WTC11 (cell line): ENCODE results near the gene RAP1GDS1.

Experiments
- CREM ChIP-seq: sonication (generic); formaldehyde crosslinking; IDR thresholded peaks from 2 replicates; pipeline ENCODE4 v1.8.1; 2022; ENCODE audit warnings: mild to moderate bottlenecking, missing genetic modification reagents, moderate library complexity
- ESRRA ChIP-seq: sonication (generic); formaldehyde crosslinking; IDR thresholded peaks from 2 replicates; pipeline ENCODE4 v1.8.1; 2022; ENCODE audit warnings: mild to moderate bottlenecking, missing genetic modification reagents, borderline replicate concordance
- TEAD1 ChIP-seq: sonication (generic); formaldehyde crosslinking; IDR thresholded peaks from 2 replicates; pipeline ENCODE4 v1.8.0; 2022; ENCODE audit warnings: mild to moderate bottlenecking, missing genetic modification reagents
- TF ChIP-seq, protein P1 (sequence below): sonication (generic); formaldehyde crosslinking; IDR thresholded peaks from 2 replicates; pipeline ENCODE4 v1.8.1; 2023; ENCODE audit warnings: mild to moderate bottlenecking, missing genetic modification reagents
- TF ChIP-seq, protein P2 (sequence below): fragments of 200-600 bp; IDR thresholded peaks from 2 replicates; pipeline ENCODE4 v1.8.0; 2022; ENCODE audit warnings: antibody characterized with exemption
- TF ChIP-seq, protein P3 (sequence below): sonication (generic); formaldehyde crosslinking; IDR thresholded peaks from 2 replicates; pipeline ENCODE4 v1.8.1; 2023; ENCODE audit warnings: mild to moderate bottlenecking, missing genetic modification reagents, borderline replicate concordance
- TF ChIP-seq, protein P4 (sequence below): fragments of 250-450 bp; sonication (Bioruptor Pico); IDR thresholded peaks from 2 replicates; pipeline ENCODE4 v1.9.0; 2021; ENCODE audit warnings: moderate library complexity, mild to moderate bottlenecking, inconsistent platforms, borderline replicate concordance

DNA sequence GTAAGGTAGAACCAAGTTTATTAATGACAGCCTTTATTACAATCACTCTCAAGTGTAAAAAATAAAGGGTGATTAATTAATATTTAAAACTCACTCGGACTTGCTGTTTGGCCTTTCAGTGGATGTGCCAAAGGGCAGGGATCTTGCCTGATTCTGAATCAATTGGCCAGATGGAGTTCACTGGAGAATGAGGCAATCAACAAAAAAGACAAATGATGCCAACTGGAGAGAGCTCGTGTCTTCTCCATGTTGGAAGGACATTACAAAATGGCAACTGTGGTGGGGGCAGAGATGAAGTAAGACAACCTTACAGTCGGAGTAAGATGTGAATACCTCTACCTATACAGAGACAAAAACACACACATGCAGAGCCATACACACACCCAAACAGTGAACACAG, 209.2 kb downstream of the RAP1GDS1 start:
- TF ChIP-seq, protein P1, sequence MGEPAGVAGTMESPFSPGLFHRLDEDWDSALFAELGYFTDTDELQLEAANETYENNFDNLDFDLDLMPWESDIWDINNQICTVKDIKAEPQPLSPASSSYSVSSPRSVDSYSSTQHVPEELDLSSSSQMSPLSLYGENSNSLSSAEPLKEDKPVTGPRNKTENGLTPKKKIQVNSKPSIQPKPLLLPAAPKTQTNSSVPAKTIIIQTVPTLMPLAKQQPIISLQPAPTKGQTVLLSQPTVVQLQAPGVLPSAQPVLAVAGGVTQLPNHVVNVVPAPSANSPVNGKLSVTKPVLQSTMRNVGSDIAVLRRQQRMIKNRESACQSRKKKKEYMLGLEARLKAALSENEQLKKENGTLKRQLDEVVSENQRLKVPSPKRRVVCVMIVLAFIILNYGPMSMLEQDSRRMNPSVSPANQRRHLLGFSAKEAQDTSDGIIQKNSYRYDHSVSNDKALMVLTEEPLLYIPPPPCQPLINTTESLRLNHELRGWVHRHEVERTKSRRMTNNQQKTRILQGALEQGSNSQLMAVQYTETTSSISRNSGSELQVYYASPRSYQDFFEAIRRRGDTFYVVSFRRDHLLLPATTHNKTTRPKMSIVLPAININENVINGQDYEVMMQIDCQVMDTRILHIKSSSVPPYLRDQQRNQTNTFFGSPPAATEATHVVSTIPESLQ (CRISPR knock-in tag), result no peak
- TF ChIP-seq, protein P2, sequence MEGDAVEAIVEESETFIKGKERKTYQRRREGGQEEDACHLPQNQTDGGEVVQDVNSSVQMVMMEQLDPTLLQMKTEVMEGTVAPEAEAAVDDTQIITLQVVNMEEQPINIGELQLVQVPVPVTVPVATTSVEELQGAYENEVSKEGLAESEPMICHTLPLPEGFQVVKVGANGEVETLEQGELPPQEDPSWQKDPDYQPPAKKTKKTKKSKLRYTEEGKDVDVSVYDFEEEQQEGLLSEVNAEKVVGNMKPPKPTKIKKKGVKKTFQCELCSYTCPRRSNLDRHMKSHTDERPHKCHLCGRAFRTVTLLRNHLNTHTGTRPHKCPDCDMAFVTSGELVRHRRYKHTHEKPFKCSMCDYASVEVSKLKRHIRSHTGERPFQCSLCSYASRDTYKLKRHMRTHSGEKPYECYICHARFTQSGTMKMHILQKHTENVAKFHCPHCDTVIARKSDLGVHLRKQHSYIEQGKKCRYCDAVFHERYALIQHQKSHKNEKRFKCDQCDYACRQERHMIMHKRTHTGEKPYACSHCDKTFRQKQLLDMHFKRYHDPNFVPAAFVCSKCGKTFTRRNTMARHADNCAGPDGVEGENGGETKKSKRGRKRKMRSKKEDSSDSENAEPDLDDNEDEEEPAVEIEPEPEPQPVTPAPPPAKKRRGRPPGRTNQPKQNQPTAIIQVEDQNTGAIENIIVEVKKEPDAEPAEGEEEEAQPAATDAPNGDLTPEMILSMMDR, result no peak
- TF ChIP-seq ESRRA (no peak), TEAD1 (CRISPR knock-in tag) (no peak), CREM (CRISPR knock-in tag) (no peak)
- TF ChIP-seq, protein P3, sequence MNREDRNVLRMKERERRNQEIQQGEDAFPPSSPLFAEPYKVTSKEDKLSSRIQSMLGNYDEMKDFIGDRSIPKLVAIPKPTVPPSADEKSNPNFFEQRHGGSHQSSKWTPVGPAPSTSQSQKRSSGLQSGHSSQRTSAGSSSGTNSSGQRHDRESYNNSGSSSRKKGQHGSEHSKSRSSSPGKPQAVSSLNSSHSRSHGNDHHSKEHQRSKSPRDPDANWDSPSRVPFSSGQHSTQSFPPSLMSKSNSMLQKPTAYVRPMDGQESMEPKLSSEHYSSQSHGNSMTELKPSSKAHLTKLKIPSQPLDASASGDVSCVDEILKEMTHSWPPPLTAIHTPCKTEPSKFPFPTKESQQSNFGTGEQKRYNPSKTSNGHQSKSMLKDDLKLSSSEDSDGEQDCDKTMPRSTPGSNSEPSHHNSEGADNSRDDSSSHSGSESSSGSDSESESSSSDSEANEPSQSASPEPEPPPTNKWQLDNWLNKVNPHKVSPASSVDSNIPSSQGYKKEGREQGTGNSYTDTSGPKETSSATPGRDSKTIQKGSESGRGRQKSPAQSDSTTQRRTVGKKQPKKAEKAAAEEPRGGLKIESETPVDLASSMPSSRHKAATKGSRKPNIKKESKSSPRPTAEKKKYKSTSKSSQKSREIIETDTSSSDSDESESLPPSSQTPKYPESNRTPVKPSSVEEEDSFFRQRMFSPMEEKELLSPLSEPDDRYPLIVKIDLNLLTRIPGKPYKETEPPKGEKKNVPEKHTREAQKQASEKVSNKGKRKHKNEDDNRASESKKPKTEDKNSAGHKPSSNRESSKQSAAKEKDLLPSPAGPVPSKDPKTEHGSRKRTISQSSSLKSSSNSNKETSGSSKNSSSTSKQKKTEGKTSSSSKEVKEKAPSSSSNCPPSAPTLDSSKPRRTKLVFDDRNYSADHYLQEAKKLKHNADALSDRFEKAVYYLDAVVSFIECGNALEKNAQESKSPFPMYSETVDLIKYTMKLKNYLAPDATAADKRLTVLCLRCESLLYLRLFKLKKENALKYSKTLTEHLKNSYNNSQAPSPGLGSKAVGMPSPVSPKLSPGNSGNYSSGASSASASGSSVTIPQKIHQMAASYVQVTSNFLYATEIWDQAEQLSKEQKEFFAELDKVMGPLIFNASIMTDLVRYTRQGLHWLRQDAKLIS, result no peak
- TF ChIP-seq, protein P4, sequence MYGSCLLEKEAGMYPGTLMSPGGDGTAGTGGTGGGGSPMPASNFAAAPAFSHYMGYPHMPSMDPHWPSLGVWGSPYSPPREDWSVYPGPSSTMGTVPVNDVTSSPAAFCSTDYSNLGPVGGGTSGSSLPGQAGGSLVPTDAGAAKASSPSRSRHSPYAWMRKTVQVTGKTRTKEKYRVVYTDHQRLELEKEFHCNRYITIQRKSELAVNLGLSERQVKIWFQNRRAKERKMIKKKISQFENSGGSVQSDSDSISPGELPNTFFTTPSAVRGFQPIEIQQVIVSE (CRISPR knock-in tag), result no peak
